ENCODE measurements around the gene GDPD5. TPM values are rescaled to one million over a fixed set of nuclear protein-coding genes. Genes with fewer than 3 reads are reported as not detected.

Gene GDPD5
- 6.8 and 8.0 TPM in 2 replicates for total RNA-seq (2014; rRNA removed; shearing (Covaris generic))

GRCh38 chr11:75525433-75526191 is at the start of gene GDPD5:
TSS of gene GDPD5 (minus strand) at chr11:75525941. CDS start at chr11:75477735, 48,206 bp downstream.
- DNase-seq (ENCODE audit: low spot score), result peak; percentile 76

GRCh38 chr11:75574698-75575602 is 49.2 kb upstream of the GDPD5 start:
- no peak for DNase-seq (ENCODE audit: low spot score)

GRCh38 chr11:75572744-75573143 is 47.0 kb upstream of the GDPD5 start:
- no peak for DNase-seq (ENCODE audit: low spot score)

- no peak for DNase-seq (ENCODE audit: low spot score)
Measured at GRCh38 chr11:75571625-75572024, 45.9 kb upstream of the GDPD5 start.

GRCh38 chr11:75570559-75571139 is 44.9 kb upstream of the GDPD5 start:
- no peak for DNase-seq (ENCODE audit: low spot score)

- DNase-seq (ENCODE audit: low spot score), result no peak
Measured at GRCh38 chr11:75568616-75569219, 43.0 kb upstream of the GDPD5 start.

GRCh38 chr11:75567971-75568370 is 42.2 kb upstream of the GDPD5 start:
- no peak for DNase-seq (ENCODE audit: low spot score)

- DNase-seq (ENCODE audit: low spot score), result no peak
Measured at GRCh38 chr11:75566763-75567279, 41.1 kb upstream of the GDPD5 start.

- DNase-seq (ENCODE audit: low spot score), result no peak
Measured at GRCh38 chr11:75565916-75566762, 40.4 kb upstream of the GDPD5 start.

- no peak for DNase-seq (ENCODE audit: low spot score)
Measured at GRCh38 chr11:75565221-75565814, 39.6 kb upstream of the GDPD5 start.

GRCh38 chr11:75563978-75564552 is 38.3 kb upstream of the GDPD5 start:
- DNase-seq (ENCODE audit: low spot score), result peak; percentile 66

GRCh38 chr11:75563501-75563977 is 37.8 kb upstream of the GDPD5 start:
- DNase-seq (ENCODE audit: low spot score), result no peak

- peak; percentile 49 for DNase-seq (ENCODE audit: low spot score)
Measured at GRCh38 chr11:75562836-75563484, 37.2 kb upstream of the GDPD5 start.

- peak; percentile 84 for DNase-seq (ENCODE audit: low spot score)
Measured at GRCh38 chr11:75562048-75562835, 36.5 kb upstream of the GDPD5 start, which contains the start of gene SERPINH1. TSS of gene SERPINH1 (plus strand) at chr11:75562253. CDS start at chr11:75566350, 4,097 bp downstream.

- no peak for DNase-seq (ENCODE audit: low spot score)
Measured at GRCh38 chr11:75561426-75562047, 35.8 kb upstream of the GDPD5 start.

- DNase-seq (ENCODE audit: low spot score), result no peak
Measured at GRCh38 chr11:75560644-75561043, 34.9 kb upstream of the GDPD5 start.

GRCh38 chr11:75558939-75559843 is 33.5 kb upstream of the GDPD5 start:
- peak; percentile 90 for DNase-seq (ENCODE audit: low spot score)
